Stimulated activated CD4-positive, alpha-beta T cell treated with anti-CD3 and anti-CD28 coated beads, TNF-alpha, amount 100 ng/mL, for 24 hours (primary cell): Measurements from ENCODE around the gene GPC6.
"Not testable (repeated sequence)": the region's sequence is repeated elsewhere in the genome, so short reads cannot be mapped to it uniquely, and the experiment has no call there.

Experiments used
- DNase-seq, 3 experiments: peaks; one replicate each; pipeline ENCODE4 v3.0.0-alpha.2; 2020; ENCODE audit warnings: low read depth in 3 of 3

Gene GPC6

DNA sequence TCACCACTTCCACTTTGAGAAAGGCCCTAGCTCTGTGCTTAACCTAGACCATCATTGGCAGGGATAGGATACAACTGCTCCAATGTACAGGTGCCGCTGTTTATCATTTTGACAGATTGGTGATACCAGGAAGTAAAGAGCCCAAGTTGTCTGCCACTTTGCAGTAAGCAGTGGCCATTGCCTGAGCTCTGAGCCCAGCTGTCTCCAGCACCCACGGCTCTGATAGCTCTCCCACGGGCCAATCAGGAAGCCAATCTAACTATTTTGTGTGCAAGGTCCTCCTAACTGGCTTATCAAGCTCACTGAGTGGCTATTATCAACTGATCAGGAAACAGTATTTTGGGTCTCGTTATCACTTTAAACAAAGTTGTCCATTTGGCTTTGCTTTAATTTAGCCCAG is 1071.7 kb downstream of the GPC6 start:
- DNase-seq: no peak

DNA sequence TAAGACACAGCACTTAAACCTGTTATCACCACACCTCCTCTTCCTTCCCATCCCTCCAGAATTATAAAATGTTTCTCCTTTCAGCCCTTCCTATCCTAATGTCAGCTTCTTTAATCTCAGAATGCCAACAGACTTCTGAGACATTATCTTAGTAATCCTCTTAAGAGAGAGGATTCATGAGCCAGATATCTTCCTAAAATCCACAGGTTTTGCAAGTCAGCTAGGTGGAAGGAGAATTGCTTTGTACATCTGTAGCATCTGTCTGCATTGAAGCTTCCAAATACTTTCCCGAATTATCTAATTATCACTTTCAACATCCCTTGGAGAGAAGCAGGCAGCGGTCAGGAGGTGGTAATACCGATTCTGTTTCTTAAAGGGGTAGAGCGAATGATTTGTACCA is 1073.8 kb downstream of the GPC6 start:
- DNase-seq: no peak

DNA sequence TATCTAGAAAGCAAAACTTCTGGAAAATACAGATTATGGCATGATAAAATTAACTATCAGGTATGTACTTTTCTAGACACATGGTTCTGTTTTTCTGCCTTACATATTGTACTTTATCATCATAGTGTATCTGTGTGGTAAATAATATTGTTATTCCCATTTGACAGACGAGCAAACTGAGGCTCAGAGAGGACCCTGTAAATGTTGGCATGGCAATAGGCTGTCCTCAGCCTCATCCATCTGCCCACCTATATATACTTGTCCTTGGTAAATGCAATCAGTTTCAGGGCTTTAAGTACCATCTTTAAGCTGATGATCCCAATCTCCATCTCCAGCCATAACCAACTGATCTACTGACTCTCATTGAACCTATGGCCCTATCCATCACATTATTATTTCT is 1074.9 kb downstream of the GPC6 start:
- no peak for DNase-seq

DNA sequence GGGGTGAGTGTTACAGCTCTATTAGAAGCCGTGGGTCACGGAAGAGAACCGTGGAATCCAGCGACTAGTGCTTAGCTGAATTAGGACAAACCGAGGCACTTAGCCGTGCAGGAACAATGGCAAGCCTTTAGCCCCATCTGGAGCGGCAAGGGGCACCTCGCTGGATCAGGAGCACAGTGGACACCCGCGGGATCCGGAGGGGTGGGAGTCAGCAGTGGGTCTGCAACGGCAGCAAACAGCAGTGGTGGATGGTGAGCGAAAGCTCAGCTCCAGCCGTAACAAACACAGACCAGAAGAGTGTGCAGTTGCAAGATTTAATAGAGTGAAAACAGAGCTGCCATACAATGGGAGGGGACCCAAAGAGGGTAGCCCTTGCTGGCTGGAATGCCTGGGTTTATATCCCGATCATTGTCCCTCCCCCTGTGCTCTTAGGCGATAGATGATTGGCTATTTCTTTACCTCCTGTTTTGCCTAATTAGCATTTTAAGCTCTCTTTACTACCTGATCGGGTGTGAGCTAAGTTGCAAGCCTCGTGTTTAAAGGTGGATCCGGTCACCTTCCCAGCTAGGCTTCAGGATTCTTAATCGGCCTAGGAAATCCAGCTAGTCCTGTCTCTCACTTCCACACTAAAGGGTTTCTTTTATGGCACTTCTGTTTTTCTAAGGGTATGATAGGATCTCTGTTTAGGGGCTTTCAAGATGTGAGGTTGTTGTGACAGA is 1076.4 kb downstream of the GPC6 start:
- DNase-seq: not testable (repeated sequence)

DNA sequence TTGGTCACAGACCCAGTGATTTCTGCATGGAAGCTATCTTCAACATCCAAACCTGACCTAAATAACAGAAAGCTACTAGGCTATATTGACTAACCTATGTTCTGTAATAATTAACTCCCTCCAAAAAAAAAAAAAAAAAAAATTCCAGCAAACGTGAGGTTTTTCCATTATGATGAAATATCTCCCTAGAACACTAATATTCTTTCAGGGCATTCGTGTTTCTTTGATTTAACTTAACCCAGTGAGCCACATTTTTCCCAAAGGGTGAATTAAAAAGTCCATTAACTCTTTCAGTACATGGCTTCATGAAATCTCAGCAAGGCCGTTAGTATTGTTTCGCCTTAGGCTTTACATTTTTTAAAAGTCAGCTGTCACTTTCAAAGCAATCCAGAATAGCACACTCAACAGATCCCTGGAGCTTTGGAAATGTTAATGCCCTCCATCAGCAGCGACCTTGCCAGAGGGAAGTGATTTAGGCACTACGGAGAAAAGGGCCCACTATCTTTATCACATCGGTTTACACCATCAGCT is 1077.1 kb downstream of the GPC6 start:
- no peak for DNase-seq

DNA sequence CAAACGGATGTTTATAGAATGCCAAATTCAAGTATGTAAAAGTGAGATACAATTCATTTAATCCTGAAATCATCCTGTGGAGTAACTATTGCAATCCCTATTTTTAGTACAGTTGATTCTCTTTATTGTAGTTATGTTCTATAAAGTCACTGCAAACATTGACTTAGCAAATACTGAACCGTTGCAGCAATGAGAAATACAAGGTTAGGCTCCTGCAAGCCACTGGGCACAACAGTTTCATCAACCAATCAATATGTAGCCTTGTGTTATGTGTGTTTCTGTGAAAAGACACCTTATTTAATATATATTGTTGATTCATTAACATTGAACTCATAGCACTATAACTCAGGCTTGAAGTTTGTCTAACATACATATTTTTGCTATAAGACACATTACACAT is 1078.4 kb downstream of the GPC6 start:
- DNase-seq: no peak

DNA sequence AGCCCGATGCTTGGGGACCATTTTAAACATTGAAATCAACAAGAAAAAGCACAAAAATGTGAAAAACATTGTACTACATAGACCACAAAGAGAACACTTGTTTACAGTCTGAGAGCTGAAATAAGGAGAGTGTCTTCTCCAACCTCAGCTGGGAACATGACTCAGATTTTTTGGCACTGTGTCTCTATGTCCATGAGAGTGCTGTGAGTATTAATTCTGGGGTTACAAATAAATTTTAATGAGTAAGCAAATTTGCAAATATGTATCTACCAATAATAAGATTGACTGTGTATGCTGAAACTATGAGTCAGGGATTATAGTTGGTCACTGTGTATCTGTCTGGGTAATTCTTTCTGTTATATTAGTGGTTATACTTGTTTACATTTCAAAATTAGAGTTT is 1078.9 kb downstream of the GPC6 start:
- no peak for DNase-seq

DNA sequence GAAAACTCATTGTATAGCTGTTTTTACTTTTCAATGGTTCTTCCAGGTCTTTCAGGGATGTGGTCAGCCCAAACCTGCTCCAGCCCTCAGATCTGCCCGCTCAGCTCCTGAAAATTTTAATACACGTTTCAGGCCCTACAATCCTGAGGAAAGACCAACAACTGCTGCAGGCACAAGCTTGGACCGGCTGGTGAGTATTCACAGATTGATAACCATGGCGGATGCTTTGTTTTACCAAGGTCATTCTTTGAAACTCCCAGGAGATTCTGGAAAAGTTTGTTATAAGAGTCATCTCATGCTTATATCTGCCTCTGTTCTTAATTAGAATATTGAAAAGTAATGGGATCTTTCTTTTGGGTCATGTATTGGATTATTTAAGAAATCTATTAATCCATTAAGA is 1079.3 kb downstream of the GPC6 start:
- no peak for DNase-seq

DNA sequence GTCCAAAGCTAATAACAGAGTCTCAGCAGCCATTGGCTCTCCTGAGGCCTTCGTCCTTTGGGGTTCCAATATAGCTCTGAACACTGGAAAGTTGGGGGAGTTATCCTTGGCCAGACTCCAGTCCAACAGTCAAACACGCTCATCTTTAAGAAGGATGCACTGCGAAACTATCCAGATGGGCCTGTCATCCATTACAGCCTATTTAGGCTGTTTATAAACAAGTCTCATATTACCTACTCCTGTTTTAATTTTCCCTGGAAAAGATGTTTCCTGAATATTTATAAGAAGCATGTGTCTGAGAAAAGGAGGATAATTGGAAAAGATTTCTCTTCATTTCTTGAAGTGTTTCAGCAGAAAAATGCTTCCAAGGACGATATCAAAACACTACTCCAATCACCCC is 1082.2 kb downstream of the GPC6 start:
- no peak for DNase-seq

DNA sequence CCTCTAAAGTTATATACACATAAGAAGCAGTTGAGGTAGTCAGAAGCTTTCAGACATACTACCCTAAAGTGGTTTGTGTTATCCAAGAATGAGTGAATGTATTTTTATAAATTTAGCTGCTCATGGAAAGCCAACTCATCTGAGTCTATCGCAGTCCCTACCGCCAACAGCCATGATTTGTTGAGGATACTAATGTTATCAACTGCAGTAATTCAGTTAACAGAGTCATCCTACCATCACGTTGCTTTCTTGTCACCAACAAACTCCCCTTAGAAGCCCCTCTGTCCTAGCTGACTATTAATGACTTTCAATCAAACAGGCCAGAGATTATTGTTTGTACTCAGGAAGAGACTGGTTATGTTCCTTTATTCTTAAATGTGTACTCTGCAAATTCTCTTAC is 1083.0 kb downstream of the GPC6 start:
- no peak for DNase-seq

DNA sequence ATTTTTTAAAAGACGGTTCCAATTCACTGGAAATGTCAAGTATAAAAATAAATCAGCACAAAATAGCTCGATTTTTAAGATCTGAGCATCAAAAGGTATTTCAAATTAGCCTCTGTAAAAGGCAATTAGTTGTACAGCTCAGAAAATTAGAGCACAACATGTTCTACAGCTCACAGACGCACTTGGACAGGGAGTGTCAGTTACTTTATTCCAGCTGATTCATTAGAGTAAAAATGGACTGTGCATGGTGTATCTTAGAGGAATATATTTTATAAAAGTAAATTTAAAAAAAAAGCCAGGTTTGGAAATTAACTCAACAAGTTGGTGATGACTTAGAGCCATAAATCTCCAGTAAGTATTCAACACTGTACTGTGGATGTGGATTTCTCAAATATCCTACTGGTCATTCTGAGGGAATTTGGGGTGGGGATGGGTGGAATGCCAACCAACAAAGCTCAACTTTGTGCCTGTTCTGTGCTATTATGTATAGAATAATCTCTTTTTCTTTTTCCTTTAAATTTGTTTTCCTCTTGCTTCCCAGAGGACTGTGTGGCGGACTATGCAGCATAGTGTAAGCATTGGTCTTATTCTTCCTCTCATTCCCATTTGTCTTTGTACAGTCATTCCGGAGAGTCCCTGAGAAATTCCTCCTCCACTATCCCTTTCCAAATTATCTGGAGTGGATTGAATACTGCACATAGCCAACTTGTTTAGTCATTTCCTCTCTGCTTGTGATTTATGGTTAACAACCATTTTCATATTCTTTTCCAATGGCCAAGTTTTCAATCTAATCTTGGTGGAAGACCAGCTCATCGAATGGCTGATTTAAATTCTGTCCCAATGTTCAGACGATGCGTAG is 1083.6 kb downstream of the GPC6 start:
- DNase-seq: no peak

DNA sequence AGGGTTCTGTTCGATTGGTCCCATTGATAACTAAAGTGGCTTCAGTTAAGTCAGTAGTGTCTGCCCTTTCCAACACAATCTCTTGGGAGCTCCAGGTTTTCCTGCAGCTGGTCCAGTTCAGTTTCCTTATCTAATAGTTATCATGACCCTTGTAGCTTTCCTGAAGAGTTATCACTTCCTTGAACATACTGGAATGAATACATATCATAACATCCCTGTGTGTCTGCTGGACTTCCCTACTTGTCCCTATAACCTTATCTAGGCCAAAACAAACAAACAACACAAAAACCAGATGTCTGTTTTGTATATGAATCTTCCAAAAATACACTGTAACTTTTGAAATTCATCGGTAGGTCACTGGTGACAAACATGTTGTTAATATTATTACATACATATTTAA is 1085.3 kb downstream of the GPC6 start:
- no peak for DNase-seq

DNA sequence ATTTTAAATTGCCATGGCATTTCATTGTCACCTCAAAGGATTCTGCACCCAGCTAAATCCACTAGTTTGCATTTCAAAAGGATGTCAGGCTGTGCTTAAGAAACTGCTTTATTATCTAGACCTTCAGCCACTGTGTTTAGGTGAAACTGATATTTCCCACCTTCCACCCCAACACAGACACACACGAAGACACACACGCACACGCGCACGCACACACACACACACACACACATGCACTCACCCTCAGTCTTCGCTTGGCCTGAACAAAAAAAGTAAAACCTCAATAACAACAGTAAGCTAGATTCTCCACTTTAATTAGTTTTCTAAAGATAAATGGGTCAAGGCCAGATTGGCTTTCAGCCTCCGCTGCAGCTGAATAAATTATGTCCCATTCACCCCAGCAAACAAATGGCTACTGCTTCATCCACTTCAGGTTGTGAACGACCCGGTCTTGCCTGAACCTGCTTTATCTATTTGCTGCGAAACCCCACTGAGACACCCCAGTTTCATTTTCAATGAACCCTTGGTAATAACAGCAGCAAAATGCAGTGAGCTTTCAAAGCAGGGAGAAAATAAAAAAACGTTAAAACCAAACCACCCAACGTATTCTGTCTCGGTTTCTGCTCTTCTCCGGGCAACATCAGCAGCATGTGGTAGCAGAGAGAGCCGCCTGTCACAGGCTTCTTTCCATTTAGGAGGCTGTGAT is 1086.1 kb downstream of the GPC6 start:
- no peak for DNase-seq

DNA sequence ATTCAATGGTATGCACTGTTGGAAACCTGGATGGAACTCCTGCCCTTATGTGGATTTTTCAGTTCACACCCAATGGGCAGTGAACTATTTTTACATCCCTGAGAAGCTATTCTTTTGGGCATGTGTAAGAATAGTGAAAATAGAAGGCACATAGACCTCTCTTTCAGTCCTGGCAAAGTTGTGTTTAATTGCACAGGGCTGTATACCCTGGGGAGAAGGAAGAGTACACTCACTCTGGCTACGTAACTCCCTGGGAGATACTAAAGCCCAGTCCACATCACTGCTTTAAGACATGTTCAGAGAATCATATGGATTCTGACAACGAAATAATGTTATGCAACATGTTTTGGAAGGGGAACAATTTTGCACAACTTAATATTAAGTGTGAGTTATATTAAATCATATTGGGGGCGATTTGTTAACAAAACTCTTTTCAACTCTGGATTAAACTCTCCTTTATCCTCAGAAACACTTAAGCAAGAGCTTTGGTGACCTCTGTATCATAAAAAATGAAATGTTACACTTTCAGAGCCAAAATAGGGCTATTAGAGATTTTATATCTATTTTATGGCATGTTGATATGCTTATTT is 1086.8 kb downstream of the GPC6 start:
- no peak for DNase-seq

DNA sequence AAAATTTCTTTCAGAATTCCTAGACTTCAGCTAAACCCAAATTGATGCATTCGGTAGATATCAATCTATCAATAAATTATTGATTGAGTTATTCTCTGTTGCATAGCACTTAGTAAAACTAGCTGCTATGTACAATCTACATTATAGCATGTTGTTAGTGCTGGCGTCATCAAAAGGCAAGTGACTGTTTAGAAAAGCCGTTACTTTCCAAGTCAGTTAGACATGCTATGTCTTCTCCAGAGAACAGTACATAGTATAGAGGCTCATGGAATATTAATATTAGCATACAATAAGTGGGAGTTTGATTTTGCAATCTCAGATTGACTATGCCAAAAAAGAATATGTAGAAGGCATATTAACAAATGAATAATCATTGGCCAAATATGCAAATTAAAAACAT is 1087.3 kb downstream of the GPC6 start:
- no peak for DNase-seq

DNA sequence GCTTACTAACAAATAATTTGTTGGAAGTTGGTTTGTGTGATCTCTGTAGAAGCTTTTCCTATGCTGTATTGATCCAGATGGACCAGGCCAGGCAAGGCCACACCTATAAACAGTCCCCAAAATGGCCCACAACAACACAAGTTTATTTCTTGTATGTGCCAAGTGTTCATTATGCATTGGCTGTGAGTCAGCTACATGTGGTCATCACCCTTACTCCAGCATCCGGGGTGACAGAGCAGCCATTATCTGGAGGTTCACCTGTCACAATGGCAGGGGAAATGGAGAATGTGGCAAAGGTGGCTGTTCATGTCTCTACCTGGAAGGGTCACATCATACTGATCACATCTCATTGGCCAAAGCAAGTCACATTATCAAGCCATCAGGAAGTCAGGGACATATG is 1088.6 kb downstream of the GPC6 start:
- DNase-seq: no peak

DNA sequence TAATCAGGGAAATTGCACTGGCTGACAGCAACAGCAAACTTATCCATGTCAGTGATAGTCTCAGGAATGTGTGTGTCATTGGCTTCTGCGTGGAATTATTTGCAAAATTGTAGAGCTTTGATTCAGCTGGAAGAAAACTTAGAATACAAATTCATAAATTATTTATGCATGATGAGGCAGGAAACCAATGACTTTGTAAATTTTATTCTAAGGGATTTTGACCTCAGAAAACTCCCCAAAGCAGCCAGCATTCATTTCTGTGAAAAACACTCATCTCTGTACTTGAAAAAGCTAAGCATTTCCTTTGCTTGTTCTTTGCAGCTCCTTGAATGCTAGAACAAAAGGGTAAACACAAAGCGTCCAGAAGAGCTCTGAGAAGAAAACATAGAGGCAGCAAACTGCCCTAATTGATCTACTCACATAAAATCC is 1090.5 kb downstream of the GPC6 start:
- no peak for DNase-seq

DNA sequence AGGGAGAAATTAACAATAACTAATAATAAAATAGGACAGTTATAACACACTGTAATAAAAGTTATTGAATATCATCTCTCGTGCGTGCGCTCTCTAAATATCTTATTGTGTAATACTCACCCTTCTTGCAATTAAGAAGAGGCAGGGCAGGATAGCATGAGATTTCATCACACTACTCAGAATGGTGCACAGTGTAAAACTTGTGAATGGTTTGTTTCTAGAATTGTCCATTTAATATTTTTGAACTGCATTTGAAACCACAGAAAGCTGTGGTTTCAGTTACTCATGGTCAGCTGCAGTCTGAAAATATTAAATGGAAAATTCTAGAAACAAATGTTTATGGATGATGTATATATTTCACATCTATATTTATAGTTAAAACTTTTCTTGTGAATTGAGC is 1091.8 kb downstream of the GPC6 start:
- no peak for DNase-seq

DNA sequence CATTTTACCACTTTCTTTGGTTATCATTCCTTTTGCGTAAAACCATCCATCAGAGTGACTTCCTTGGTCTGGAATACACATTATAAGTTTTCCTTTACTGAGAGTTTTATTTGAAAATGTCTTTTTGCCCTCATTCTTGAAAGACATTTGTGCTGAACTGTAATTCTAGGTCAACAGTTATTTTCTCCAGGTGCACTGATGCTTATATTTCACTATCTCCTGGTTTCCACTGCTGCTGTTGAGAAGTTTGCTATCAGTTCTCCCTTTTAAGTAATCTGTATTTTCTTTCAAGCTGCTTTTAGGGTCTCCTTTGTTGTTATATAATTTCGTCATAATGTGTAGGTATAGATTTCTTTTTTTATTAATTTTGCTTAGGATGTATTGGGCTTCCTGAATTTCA is 1092.9 kb downstream of the GPC6 start:
- no peak for DNase-seq

DNA sequence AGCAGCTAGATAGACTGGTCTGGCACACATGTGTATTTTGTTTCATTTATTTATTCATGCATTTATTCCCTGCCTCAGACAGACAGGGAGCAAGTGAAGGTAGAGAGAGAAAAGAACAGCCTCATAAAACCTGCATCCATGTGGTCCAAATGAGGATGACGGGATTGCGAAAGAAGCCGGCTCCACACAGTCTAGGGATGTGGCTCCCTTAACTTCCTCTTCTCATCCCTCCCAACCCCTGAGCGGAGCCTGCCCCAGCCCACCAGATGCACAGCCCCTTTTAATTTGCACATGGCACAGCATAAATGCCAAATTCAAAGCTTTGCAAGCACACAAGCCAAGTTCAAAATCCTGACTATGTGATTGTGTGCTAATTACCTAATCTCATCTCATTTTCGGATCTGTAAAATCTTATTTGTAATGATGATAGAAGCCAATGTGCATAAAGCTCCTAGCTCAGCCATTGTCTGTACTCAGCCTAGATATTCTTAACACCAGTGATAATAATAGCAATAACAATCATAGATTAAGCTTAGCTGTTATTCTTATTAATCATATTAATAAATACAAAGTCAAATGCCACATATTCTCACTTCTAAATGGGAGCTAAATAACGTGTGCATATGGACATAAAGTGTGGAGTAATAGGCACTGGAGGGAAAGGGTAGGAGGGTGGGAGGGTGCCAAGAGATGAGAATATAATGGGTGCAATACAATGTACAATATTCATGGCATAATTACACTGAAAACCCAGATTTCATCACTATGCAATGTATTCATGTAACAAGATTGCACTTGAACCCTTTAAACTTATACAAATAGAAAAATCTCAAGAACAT is 1096.5 kb downstream of the GPC6 start:
- no peak for DNase-seq
